ENCODE data around the gene RAD51C.

GRCh38 chr17:58783380-58783779 is 91.0 kb downstream of the RAD51C start:
- TF ChIP-seq CTCF (IDR thresholded peaks at IDR 0.05) (no peak), ZFX (IDR thresholded peaks at IDR 0.05; ENCODE audit: borderline replicate concordance) (no peak)

Measured in 22Rv1 (cell line).